Thyroid gland (tissue), 4 donors: Measurements from ENCODE around the gene XBP1.
"Not testable (repeated sequence)": the region's sequence is repeated elsewhere in the genome, so short reads cannot be mapped to it uniquely, and the experiment has no call there.

ENCODE experiments used
- CTCF ChIP-seq, 6 experiments: fragments of 200-600 bp in 3 of 6; fragments of 450-650 bp in 3 of 6; sonication (generic) in 3 of 6; IDR thresholded peaks; one replicate each; pipeline ENCODE4 v1.5.1; 2016 to 2019; ENCODE audit warnings: antibody characterized with exemption in 6 of 6, mild to moderate bottlenecking in 2 of 6, inconsistent platforms in 1 of 6, moderate library complexity in 1 of 6
- POLR2A ChIP-seq, 2 donors: fragments of 450-650 bp; IDR thresholded peaks; one replicate each; pipeline ENCODE4 v1.6.1; 2017; ENCODE audit warnings: antibody characterized with exemption in 2 of 2, mild to moderate bottlenecking in 2 of 2, moderate library complexity in 1 of 2

- TF ChIP-seq CTCF, POLR2A (IDR thresholded peaks at IDR 0.05): not testable (repeated sequence)
Observed at GRCh38 chr22:28826430-28826829, 26.1 kb upstream of the XBP1 start.
